Nephron progenitor cell (in vitro differentiated cells): ENCODE results near the gene PAX9.

Experiments used
- DNase-seq: peaks from one replicate; pipeline ENCODE4 v3.0.0; 2021
- H3K27ac Mint-ChIP-seq: 2 replicates; pipeline ENCODE4 v1.8.0; 2021; ENCODE audit warnings: mild to moderate bottlenecking, moderate library complexity, mixed read lengths
- H3K27me3 Mint-ChIP-seq: 2 replicates; pipeline ENCODE4 v1.8.0; 2021; ENCODE audit warnings: mild to moderate bottlenecking, low read depth, mixed read lengths; ENCODE audit not compliant: poor library complexity
- H3K36me3 Mint-ChIP-seq: 2 replicates; pipeline ENCODE4 v1.8.0; 2021; ENCODE audit warnings: low read depth, mixed read lengths
- H3K4me1 Mint-ChIP-seq: 2 replicates; pipeline ENCODE4 v1.8.0; 2021; ENCODE audit warnings: mixed read lengths
- H3K4me3 Mint-ChIP-seq: 2 replicates; pipeline ENCODE4 v1.8.0; 2021; ENCODE audit warnings: mild to moderate bottlenecking, moderate library complexity, mixed read lengths
- H3K9me3 Mint-ChIP-seq: 2 replicates; pipeline ENCODE4 v1.8.0; 2021; ENCODE audit warnings: mild to moderate bottlenecking, moderate library complexity, mixed read lengths
- CTCF ChIP-seq: fragments of 200-600 bp; sonication (generic); IDR thresholded peaks from 2 replicates; pipeline ENCODE4 v1.5.0; 2021; ENCODE audit warnings: antibody characterized with exemption

The PAX9 gene

DNA sequence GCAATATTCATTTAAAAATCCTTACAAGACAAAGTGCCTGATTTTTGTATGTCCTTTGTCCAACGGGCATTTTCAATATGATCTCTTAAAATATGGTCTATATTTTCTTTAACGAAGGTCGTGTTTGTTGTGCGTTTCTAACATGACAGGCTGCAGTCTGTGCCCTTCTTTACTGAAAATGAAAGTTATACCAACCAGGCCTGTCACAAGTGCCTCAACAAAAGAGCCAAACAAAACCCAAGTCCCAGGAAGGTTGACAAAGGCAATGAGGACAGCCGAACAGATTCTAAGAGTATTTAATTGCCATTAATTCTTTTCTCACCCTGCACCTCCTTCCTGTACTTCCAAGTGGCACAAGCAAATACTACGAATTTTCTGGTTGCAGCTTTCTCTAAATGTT lies 13.9 kb downstream of the PAX9 start:
- TF ChIP-seq CTCF = no peak
- DNase-seq = no peak
- Mint-ChIP-seq H3K4me1 (peaks cover 40% of the 10 kb centered on the region), H3K9me3 (no peaks in the 10 kb centered on the region), H3K36me3 (peaks cover 26% of the 10 kb centered on the region), H3K4me3 (peak overlapping the region; percentile 55), H3K27ac (no peak overlapping the region), H3K27me3 (peaks cover 9% of the 10 kb centered on the region)

GRCh38 chr14:36676236-36676635 lies 14.6 kb downstream of the PAX9 start:
- Mint-ChIP-seq H3K4me1 (peaks cover 40% of the 10 kb centered on the region), H3K4me3 (peak overlapping the region; percentile 74), H3K27ac (no peak overlapping the region), H3K27me3 (peaks cover 7% of the 10 kb centered on the region), H3K9me3 (no peaks in the 10 kb centered on the region), H3K36me3 (peaks cover 21% of the 10 kb centered on the region)
- peak; percentile 44 for DNase-seq
- no peak for TF ChIP-seq CTCF

GRCh38 chr14:36682338-36682737 lies 20.7 kb downstream of the PAX9 start:
- DNase-seq = no peak
- no peak for TF ChIP-seq CTCF
- H3K27me3 Mint-ChIP-seq = peaks cover 7% of the 10 kb centered on the region

GRCh38 chr14:36683083-36683724 lies 21.5 kb downstream of the PAX9 start:
- Mint-ChIP-seq H3K4me1 (peaks cover 26% of the 10 kb centered on the region), H3K36me3 (peaks cover under 1% of the 10 kb centered on the region), H3K27me3 (peaks cover 10% of the 10 kb centered on the region), H3K9me3 (no peaks in the 10 kb centered on the region), H3K27ac (no peak overlapping the region), H3K4me3 (no peak overlapping the region)
- TF ChIP-seq CTCF = no peak
- no peak for DNase-seq

More at GRCh38 chr14:36682338-36682737, 20.7 kb downstream of the PAX9 start:
- H3K9me3 Mint-ChIP-seq = no peaks in the 10 kb centered on the region
- H3K4me1 Mint-ChIP-seq = peaks cover 32% of the 10 kb centered on the region
- H3K36me3 Mint-ChIP-seq = peaks cover 6% of the 10 kb centered on the region
- H3K4me3 Mint-ChIP-seq = no peak overlapping the region
- no peak overlapping the region for H3K27ac Mint-ChIP-seq

- Mint-ChIP-seq H3K36me3 (peaks cover 6% of the 10 kb centered on the region), H3K27ac (no peak overlapping the region), H3K4me3 (no peak overlapping the region), H3K9me3 (peaks cover 7% of the 10 kb centered on the region), H3K4me1 (peaks cover 25% of the 10 kb centered on the region), H3K27me3 (peaks cover 10% of the 10 kb centered on the region)
- TF ChIP-seq CTCF = no peak
- DNase-seq = no peak
These were observed 23.3 kb downstream of the PAX9 start for GRCh38 chr14:36684946-36685345.
